GM19025 (cell line): ENCODE data around the gene UBR2.
"Not testable (repeated sequence)": the region's sequence is repeated elsewhere in the genome, so short reads cannot be mapped to it uniquely, and the experiment has no call there.

ENCODE experiments used
- ATAC-seq: cut with Tn5 transposase; IDR thresholded peaks from one replicate; pipeline ENCODE4 v1.9.1; 2021; ENCODE audit warnings: mild to moderate bottlenecking, low read depth, moderate library complexity; ENCODE audit not compliant: unreplicated experiment

The UBR2 gene

DNA sequence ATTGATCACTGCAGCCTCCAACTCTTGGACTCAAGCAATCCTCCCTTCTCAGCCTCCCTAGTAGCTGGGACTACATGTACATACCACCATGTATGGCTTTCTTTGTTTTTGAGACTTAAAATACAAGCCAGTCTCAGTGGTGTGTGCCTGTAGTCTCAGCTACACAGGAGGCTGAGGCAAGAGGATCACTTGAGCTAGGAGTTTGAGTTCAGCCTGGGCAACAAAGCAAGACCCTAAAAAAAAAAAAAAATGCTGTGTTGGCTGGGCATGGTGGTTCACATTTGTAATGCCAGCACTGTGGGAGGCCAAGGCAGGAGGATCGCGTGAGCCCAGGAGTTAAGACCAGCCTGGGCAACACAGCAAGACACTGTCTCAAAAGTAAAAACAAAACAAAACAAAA, 51.7 kb downstream of the UBR2 start:
- ATAC-seq: no peak

DNA sequence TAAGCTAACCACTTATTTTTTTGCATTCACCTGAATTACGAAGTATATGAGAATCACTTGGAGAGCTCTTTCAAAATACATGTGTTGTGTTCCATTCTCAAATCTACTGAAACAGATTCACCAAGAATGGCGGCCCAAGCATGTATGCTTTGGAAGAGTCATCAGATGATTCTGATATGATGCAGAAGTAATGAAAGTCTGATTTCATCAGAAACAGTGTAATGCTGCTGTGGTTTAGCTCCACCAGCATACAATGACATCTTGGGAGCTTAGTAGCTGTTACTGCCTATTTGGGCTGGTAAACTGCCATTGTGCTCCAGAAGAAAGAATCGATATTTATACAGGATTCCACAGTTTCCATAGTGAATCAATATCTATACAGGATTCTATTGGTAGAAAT, 52.9 kb downstream of the UBR2 start:
- ATAC-seq: no peak

DNA sequence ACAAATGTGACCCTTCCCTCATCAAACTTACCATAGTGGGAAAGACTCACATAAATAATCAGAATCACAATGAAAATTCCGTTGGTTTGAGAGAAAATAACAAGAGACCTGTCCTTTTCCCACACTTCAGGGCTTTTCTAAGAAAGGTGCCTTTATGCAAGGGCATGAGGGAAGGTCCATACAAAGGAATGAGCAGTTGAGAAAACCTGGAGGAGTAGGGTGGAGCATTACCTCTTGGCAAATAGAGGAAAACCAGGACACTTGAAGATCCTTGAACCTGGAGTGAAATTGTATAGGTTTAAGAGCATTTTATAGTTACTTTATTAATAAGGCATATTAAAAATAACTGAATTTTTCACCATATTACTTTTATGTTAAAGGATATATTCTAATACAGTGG, 54.3 kb downstream of the UBR2 start:
- no peak for ATAC-seq

DNA sequence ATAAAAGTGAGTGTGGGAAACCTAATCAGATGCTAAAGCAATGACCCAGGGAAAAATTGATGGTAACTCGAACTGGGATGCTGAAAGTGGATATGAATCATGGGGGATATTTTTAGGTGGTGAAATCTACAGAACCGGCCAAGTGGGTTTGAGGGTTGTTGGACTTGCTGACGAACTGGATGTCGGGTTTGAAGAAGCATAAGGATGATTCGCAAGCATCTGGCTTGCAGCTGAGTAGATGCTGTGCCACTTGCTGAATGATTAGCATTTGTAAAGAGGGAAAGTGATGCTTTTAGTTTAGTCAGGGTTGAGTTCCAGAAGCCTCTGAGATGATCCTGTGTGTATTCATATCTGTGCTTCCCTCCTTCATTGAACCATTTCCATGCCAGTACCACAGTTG, 54.9 kb downstream of the UBR2 start:
- ATAC-seq: no peak

DNA sequence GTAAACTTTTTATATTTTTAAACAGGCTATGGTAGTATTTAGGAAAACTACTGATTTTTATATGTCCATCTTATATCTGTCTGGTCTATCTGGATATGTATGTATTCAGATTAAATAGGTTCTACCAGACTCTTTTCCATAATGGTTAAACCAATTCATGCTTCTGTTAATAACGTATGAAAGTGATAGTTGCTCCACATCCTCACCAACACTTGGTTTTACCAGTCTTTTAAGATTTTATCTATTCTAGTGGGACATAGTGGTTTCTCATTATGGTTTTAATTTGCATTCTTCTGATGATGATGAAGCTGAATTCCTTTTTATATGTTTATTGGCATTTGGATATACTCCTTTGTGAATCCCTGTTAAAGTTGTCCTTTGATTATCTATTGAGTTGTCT, 56.1 kb downstream of the UBR2 start:
- ATAC-seq: no peak

DNA sequence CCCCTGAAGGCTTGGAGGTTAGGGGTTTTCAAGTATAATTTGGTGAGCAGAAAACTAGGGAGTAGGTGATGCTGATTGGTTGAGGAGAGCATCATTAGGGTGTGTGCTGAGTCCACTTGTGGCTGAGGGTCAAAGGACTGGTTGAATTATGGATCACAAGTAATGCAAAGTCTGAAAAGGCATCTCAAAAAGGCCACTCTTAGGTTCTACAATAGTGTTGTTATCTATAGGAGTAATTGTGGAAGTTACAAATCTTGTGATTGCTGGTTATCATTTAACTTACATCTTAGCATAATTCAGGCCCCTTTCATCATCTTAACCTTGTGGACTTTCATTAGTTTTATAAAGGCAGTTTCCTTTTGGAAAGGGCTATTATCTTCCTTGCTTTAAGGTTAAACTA, 60.8 kb downstream of the UBR2 start:
- no peak for ATAC-seq

DNA sequence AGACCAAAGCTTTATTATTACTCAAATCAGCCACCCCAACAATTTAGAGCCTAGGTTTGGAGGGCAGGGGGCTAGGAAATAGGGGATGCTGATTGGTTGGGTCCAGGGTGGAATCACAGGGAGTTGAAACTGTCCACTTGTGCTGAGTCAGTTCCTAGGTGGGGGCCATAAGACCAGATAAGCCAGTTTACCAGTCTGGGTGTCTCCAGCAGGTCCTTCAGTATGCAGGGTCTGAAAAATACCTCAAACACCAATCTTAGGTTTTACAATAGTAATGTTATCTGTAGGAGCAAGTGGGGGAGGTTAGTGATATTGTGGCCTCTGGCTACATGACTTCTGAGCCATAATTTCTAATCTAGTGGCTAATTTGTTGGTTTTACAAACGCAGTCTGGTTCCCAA, 63.2 kb downstream of the UBR2 start:
- ATAC-seq: no peak

DNA sequence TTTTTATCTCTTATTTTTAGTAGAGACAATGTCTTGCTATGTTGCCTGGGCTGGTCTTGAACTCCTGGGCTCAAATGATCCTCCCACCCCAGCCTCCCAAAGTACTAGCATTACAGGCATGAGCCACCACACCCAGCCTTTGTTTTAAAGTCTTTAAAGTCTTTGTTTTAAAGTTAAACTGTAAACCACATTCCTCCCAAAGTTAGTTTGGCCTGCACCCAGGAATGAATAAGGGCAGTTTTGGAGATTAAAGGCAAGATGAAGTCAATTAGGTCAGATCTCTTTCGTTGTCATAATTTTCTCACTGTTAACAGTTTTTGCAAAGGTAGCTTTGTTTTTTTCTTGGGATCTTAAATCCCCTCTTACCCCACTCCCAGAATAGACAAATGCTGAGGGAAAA, 63.8 kb downstream of the UBR2 start:
- ATAC-seq: no peak

DNA sequence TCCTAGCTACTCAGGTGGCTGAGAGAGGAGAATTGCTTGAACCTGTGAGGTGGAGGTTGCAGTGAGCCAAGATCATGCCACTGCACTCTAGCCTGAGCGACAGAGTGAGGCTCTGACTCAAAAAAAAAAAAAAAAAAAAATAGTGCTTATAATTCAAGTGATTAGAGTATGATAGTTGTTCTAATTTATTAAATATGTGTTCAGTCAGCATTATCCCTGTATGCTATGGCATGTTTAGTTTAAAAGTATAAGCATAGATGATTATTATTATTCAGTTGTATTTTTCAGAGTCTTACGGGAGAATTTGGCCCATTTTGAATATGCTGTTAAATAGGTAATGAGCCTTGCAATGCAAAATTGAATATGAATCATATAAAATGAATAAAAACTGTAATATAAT, 64.8 kb downstream of the UBR2 start:
- ATAC-seq: no peak

DNA sequence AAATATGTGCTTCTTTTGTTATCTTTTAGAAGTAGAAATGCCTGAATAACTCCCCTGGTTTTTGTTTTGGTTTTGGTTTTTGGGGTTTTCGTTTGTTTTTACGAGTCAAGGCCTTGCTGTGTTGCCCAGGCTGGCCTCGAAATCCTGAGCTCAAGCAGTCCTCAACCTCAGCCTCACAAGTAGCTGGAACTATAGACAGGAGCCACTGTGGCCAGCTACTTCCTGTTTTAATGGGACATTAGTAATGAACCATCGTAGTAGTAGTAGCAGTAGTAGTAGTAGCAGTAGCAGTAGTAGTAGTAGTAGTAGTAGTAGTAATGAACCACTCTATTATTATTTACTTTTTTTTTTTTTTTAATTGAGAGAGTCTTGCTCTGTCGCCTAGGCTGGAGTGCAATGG, 66.0 kb downstream of the UBR2 start:
- ATAC-seq: no peak

DNA sequence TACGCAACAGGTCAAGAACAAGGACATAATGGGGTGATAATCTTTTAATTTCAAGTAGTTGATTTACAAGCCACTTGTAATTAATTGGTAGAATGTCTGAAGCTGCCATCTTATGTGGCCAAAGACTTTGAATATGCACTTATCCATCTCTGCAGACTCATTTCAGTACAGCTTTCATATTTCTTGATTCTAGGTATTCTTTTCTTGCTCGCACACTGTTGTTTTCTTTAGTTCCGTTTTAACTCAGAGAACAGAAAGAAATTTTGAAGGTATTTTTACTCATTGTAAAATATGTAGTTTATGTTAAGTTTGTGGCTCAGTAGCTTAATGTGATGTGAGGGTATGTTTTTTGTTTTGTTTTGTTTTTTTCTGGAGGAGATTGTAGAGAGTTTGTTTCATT, 73.9 kb downstream of the UBR2 start:
- no peak for ATAC-seq

DNA sequence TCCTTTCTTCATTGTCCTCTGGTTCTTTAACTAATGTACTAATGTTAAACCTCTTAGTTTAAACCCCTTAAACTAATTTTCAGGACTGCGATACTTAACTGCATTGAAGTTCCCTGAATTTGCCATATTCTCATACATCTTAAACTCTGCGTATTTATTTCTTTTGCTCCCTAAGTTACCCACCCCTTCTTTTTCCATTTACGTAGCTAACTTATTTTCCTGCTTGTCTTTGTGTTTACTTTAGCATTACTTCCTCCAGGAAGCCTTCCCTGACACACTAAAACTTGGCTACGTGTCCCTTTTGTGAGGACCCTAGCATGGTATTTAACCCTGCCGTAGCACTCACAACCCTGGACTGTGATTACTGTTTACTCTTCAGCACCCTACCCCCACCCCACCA, 79.0 kb downstream of the UBR2 start:
- no peak for ATAC-seq

DNA sequence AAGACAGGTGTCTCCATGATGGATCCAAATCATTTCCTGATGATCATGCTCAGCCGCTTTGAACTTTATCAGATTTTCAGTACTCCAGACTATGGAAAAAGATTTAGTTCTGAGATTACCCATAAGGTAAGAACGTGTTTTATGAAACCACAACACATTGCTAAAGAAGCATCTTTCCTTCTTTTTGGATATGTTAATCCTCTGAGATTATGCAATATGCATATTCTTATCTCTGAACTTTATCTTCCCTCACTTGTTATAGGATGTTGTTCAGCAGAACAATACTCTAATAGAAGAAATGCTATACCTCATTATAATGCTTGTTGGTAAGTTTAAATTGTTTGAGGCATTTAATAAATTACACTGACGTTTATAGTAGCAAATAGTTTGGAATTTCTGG, 80.4 kb downstream of the UBR2 start:
- no peak for ATAC-seq

DNA sequence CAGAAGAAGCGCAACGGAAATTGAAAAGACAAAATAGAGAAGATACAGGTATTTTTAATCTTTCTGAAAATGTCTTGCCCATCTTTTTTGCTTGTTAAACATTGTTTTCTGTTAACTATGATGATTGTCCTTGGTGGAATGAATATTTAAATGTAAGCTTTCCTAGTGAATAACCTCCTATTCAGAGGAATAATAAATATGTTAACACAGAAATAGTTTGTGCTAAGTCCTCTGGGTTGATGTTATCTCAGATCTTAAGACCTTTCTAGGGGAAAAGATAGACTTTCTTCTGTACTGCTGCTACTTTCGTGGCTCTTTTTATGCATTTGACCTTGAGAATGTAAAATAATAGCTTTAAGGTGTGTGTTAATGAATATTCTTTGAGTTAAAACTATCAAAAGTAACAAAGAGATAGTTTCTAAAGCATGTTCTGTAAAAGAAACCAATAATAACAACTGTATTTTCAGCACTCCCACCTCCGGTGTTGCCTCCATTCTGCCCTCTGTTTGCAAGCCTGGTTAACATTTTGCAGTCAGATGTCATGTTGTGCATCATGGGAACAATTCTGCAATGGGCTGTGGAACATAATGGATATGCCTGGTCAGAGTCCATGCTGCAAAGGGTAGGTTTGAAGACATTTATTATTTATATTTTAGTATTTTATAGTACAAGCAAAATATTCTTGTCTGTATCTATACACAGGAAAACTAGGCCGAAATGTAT, 88.4 kb downstream of the UBR2 start:
- ATAC-seq: no peak

DNA sequence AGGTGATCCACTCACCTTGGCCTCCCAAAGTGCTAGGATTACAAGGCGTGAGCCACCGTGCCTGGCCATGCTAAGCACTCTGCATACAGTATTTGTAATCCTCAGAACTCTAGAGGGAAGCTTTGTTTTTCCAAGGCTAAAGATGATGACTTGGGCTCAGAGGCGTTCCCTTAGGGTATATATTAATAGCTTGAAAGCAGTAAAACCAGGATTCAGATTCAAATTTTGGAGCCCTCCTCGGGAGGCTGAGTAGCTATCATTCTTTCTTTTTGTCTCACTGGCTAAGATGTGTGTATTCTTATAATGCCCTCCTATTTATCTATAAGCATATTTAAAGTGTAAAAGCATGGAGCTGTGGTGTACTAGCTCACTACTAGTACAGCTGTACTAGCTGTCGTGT, 90.0 kb downstream of the UBR2 start:
- ATAC-seq: no peak

DNA sequence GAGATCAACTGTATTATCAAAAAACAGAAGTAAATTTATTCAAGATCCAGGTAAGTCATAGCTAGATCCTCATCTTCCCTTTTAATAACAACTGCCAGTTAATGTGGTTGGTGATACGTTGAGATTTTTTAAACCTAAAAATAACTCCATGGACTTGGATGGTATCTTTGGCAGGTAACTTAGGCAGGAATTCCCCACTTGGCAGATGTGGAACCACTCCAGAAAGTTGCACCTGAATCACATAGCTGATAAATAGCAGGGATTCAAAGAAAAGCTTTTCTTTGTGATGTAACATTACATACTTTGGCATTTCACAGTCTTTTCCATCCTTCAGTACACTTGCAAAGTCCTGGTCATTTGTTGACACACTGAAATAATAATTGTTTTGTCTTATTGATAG, 96.0 kb downstream of the UBR2 start:
- no peak for ATAC-seq

DNA sequence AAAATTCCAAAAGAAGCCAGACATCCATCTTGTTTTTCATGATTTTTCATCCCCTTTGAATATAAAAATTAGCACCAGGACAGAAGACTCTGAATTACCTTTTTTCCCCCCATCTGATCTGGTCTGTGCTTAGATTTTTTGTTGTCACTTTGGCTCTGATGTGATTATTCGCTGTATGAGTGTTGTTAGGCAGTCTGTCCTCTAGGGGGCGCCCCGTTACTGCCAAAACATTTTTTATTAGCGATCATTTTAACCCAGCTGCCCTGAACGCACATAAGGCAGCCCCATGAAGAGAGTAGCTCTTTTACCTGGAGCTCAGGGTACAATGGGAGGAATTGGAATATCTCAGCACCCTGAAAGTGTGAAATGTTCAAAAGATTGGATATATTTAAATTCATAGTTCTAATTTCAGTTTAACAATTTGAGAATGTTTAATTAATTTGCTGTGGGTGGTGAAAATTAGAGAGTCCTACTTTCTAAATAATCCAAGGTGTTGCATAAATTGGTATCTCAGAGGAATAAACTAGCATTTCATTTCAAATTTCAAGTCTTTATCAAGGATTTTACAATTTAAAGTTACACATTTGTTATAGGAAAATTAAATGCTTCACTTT, 97.8 kb downstream of the UBR2 start:
- no peak for ATAC-seq

DNA sequence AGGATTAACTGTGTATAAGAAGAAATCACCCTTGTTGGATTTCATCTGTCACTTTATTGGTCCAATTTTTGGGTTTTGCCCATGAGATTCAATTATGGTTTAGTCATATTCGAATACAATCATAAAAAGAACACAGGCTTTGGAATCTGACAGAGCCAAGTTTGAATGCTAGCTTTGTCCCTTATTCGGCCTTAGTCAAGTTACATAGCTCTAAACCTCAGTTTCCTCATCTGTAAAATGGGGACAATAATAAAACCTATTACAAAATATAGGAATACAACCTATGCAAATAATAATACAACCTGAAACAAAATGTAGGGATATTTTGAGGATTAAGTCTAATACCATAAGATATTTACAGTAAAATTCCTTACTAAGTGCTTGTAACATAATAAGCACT, 100.9 kb downstream of the UBR2 start:
- ATAC-seq: no peak

DNA sequence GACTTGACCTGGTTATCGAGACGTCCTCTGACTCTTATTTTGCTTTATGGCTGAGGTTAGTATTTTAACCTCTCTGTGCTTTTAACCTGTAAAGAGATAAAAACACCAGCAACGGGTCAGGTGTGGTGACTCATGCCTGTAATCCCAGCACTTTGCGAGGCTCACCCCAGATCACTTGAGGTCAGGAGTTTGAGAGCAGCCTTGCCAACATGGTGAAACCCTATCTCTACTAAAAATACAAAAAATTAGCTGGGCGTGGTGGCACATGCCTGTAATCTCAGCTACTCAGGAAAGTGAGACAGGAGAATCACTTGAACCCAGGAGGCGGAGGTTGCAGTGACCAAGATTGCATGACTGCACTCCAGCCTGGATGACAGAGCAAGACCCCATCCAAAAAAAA, 110.5 kb downstream of the UBR2 start:
- not testable (repeated sequence) for ATAC-seq

DNA sequence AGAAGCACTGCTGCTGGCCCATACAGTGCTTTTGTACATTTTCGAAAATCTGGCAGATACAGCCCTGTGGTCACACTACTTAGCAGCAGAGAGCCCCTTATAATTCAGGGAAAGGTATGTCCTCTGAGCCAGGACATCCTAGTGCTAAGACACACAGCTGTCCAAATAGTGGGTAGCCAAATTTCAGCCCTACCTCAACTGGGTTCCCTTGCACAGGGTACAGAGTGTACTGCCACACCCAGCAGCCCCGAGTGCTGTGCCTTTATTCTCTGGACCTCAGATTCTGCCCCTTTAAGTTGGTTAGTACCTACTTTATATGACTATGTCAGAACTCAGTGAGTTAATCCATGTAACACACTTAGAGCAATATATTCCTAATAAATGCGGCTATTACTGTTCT, 111.0 kb downstream of the UBR2 start:
- ATAC-seq: no peak

DNA sequence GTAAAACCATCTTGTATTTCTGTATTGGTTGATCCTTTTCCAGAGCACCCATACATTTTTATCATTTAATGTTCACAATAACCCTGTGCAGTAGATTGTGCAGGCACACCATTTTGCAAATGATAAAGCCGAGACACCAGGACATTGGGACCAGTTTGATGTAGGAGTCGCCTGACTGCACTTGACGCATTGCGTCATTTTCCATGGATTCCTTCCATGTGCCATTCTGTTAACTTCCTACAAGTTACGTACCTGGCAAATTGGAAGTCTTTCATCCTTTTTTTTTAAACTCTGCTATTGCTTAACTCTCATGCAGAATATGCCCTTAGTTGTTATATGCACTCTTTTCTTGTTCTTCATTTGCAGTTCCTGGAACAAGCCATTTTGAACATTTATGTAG, 115.5 kb downstream of the UBR2 start:
- no peak for ATAC-seq

DNA sequence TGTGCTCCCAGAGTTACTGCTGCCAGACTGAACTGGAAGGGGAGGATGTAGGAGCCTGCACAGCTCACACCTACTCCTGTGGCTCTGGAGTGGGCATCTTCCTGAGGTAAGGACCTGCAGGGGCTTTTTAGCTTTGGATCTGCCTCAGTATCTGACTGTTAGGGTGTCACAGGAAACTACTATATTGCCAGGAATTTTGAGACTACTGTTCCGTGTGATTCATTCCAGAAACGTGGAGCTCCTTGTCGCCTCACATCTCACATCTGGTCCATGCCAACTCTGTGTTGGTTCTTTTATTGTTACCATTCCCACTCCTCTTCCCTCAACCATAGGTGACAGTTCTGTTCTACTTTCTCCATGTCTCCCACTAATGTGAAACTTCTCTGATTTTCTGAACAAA, 124.5 kb downstream of the UBR2 start:
- ATAC-seq: no peak

DNA sequence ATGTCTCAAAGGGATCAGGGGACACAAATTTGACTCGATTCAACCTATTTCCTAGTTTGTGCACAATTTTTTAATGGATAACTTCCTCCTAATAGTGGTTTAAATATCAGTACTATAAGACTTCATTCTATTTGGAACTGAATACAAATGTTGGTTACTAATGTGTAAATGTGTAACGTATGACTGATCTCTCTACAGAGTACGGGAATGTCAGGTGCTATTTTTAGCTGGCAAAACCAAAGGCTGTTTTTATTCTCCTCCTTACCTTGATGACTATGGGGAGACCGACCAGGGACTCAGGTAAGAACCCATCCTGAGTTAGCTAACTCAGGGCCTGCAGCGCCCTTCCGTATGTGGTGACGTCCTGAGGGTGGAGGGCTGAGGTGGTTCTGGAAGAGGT, 125.5 kb downstream of the UBR2 start:
- ATAC-seq: no peak
